ENCODE data around the gene RBMS1. TPM values are rescaled to one million over a fixed set of nuclear protein-coding genes. Genes with fewer than 3 reads are reported as not detected.

RBMS1 gene
- total and polyA plus RNA-seq, 2 donors (not counting 1 experiment from before 2014, with no cell fraction given), result 18.0 to 36.7 TPM

GRCh38 chr2:160375802-160376469 is 117.7 kb downstream of the RBMS1 start:
- DNase-seq, result peak; percentile 32
- POLR2A ChIA-PET, result interaction anchor here (0.5 kb wide), 1 partner anchor 19 kb away, joined by 8 read pairs; no protein-coding TSS in a partner anchor
- peaks cover 96% of the 10 kb centered on the region for H3K79me2 ChIP-seq (ENCODE audit: control insufficient read depth, insufficient read depth, low read length)

More at GRCh38 chr2:160375802-160376469, 117.7 kb downstream of the RBMS1 start:
- peaks cover 71% of the 10 kb centered on the region for H3K4me1 Mint-ChIP-seq
- TF ChIP-seq CTCF (IDR thresholded peaks at IDR 0.05), result no peak
- no peak for TF ChIP-seq EZH2 (IDR thresholded peaks at IDR 0.05; ENCODE audit: borderline replicate concordance, insufficient read depth, low read depth, low read length, poor library complexity, severe bottlenecking)
- no peaks in the 10 kb centered on the region for H3K27me3 ChIP-seq (replicated peaks in 1 of 4; ENCODE audit: control extremely low read depth in 1 of 4, control insufficient read depth in 3 of 4, insufficient read depth in 4 of 4, low read length in 3 of 4)
- H3K9me3 Mint-ChIP-seq (ENCODE audit: insufficient read depth), result no peaks in the 10 kb centered on the region
- ATAC-seq (ENCODE audit: low read depth), result peak; percentile 56
- peaks cover 39% of the 10 kb centered on the region for H4K20me1 ChIP-seq (ENCODE audit: control insufficient read depth, insufficient read depth, low read length, poor library complexity, severe bottlenecking)
- peaks cover 44 to 53% of the 10 kb centered on the region in 2 donors for H3K4me1 ChIP-seq (ENCODE audit: control insufficient read depth in 2 of 2, insufficient read depth in 2 of 2, low read length in 2 of 2)
- no peak overlapping the region for H3K27ac Mint-ChIP-seq
- peak overlapping the region; percentile 51 for H3K4me2 ChIP-seq (replicated peaks; ENCODE audit: low read depth, low read length, poor library complexity, severe bottlenecking)
- peak overlapping the region in 1 of 5 experiments; percentile 15 for H3K4me3 ChIP-seq (ENCODE audit: control extremely low read depth in 1 of 5, extremely low read depth in 1 of 5, insufficient read depth in 1 of 5, low read depth in 2 of 5, low read length in 4 of 5)
- WGBS (ENCODE audit: insufficient coverage), result no CpG with 5 or more reads among the region's 2 CpGs
- no peaks in the 10 kb centered on the region for H3K9me3 ChIP-seq (ENCODE audit: control extremely low read depth in 1 of 3, control insufficient read depth in 2 of 3, insufficient read depth in 1 of 3, low read length in 2 of 3)
- H3K36me3 ChIP-seq (replicated peaks in 1 of 2; ENCODE audit: control extremely low read depth in 1 of 2, control insufficient read depth in 1 of 2, extremely low read depth in 1 of 2, insufficient read depth in 2 of 2, low read length in 1 of 2), result no peaks in the 10 kb centered on the region
- CTCF ChIA-PET, result interaction anchor here (1.1 to 2.4 kb wide), 4 partner anchors 11 to 52 kb away, joined by 4 to 11 read pairs (median 6); no protein-coding TSS in a partner anchor
- intact Hi-C loops (cut with micrococcal nuclease), result loop anchor here (5.0 kb wide), 1 partner anchor 36 kb away; no protein-coding TSS in a partner anchor
- peak overlapping the region in 1 of 2 donors; percentile 21 for H3K27ac ChIP-seq (ENCODE audit: low read length in 2 of 2)
- H3K27me3 Mint-ChIP-seq, result no peaks in the 10 kb centered on the region
- H3K9ac ChIP-seq (ENCODE audit: low read length), result no peak overlapping the region
- H2AFZ ChIP-seq (ENCODE audit: insufficient read depth, low read depth, low read length, poor library complexity, severe bottlenecking), result no peak overlapping the region
- no peak overlapping the region for H3K4me3 Mint-ChIP-seq
